ENCODE measurements around the gene CFAP46.

CFAP46 gene

GRCh38 chr10:132810141-132810806, 132.1 kb downstream of the CFAP46 start:
- Histone ChIP-seq H3K18ac (ENCODE audit: low read length) (peak overlapping the region; percentile 81), H2AFZ (ENCODE audit: low read length) (no peak overlapping the region), H3K4me3 (ENCODE audit: low read length in 2 of 2) (peak overlapping the region in 1 of 2 donors; percentile 22), H3K14ac (ENCODE audit: low read length) (no peak overlapping the region), H3K4ac (ENCODE audit: low read length) (no peak overlapping the region), H2BK15ac (ENCODE audit: low read length) (peak overlapping the region; percentile 37), H3K4me1 (ENCODE audit: control insufficient read depth in 2 of 2, insufficient read depth in 1 of 2, low read depth in 1 of 2, low read length in 2 of 2) (peaks cover 0 to 4% of the 10 kb centered on the region in 2 donors), H2AK5ac (ENCODE audit: low read depth, low read length) (peak overlapping the region; percentile 75), H4K8ac (ENCODE audit: low read depth, low read length) (no peak overlapping the region), H3K9ac (ENCODE audit: low read depth, low read length, poor library complexity) (no peak overlapping the region), H3K4me2 (ENCODE audit: insufficient read depth, low read length, poor library complexity, severe bottlenecking) (no peak overlapping the region), H3K27me3 (ENCODE audit: control insufficient read depth in 3 of 3, insufficient read depth in 3 of 3, low read depth in 1 of 3, low read length in 3 of 3) (peaks cover 0 to 6% (median 0%) of the 10 kb centered on the region in 3 experiments), H3K23ac (ENCODE audit: low read depth, low read length, poor library complexity) (peak overlapping the region; percentile 55), H2BK12ac (ENCODE audit: low read length) (peak overlapping the region; percentile 73), H3K27ac (replicated peaks; ENCODE audit: low read length) (no peak overlapping the region), H2BK5ac (ENCODE audit: low read length) (no peak overlapping the region), H3K79me1 (ENCODE audit: low read depth, low read length) (peaks cover 3% of the 10 kb centered on the region), H3K36me3 (replicated peaks in 1 of 2; ENCODE audit: control insufficient read depth in 2 of 2, insufficient read depth in 2 of 2, low read length in 2 of 2) (no peaks in the 10 kb centered on the region), H3K9me3 (replicated peaks in 1 of 2; ENCODE audit: control insufficient read depth in 2 of 2, insufficient read depth in 1 of 2, low read depth in 1 of 2, low read length in 2 of 2) (no peaks in the 10 kb centered on the region), H2BK120ac (ENCODE audit: low read depth, low read length) (no peak overlapping the region), H4K91ac (ENCODE audit: low read depth, low read length, poor library complexity) (no peak overlapping the region)
- WGBS, 2 donors (ENCODE audit: extremely low coverage in 2 of 2, insufficient read length in 2 of 2, insufficient replicate concordance in 1 of 2) = no CpG with 5 or more reads among the region's 39 CpGs
- DNase-seq (ENCODE audit: low spot score) = no peak

GRCh38 chr10:132809232-132810140, 132.9 kb downstream of the CFAP46 start:
- peak overlapping the region; percentile 85 for H2BK15ac ChIP-seq (ENCODE audit: low read length)
- no peaks in the 10 kb centered on the region for H3K9me3 ChIP-seq (replicated peaks in 1 of 2; ENCODE audit: control insufficient read depth in 2 of 2, insufficient read depth in 1 of 2, low read depth in 1 of 2, low read length in 2 of 2)
- no peak overlapping the region for H4K91ac ChIP-seq (ENCODE audit: low read depth, low read length, poor library complexity)
- H3K23ac ChIP-seq (ENCODE audit: low read depth, low read length, poor library complexity) = peak overlapping the region; percentile 43
- no CpG with 5 or more reads among the region's 38 CpGs for WGBS, 2 donors (ENCODE audit: extremely low coverage in 2 of 2, insufficient read length in 2 of 2, insufficient replicate concordance in 1 of 2)
- H2AK5ac ChIP-seq (ENCODE audit: low read depth, low read length) = peak overlapping the region; percentile 63
- peaks cover 0 to 4% of the 10 kb centered on the region in 2 donors for H3K4me1 ChIP-seq (ENCODE audit: control insufficient read depth in 2 of 2, insufficient read depth in 1 of 2, low read depth in 1 of 2, low read length in 2 of 2)
- H2AFZ ChIP-seq (ENCODE audit: low read length) = no peak overlapping the region
- H3K9ac ChIP-seq (ENCODE audit: low read depth, low read length, poor library complexity) = peak overlapping the region; percentile 72
- no peak overlapping the region for H4K8ac ChIP-seq (ENCODE audit: low read depth, low read length)
- H2BK120ac ChIP-seq (ENCODE audit: low read depth, low read length) = peak overlapping the region; percentile 81
- DNase-seq (ENCODE audit: low spot score) = no peak
- H3K4me2 ChIP-seq (ENCODE audit: insufficient read depth, low read length, poor library complexity, severe bottlenecking) = no peak overlapping the region
- H3K27ac ChIP-seq (replicated peaks; ENCODE audit: low read length) = no peak overlapping the region
- no peak overlapping the region for H3K4ac ChIP-seq (ENCODE audit: low read length)
- no peaks in the 10 kb centered on the region for H3K36me3 ChIP-seq (replicated peaks in 1 of 2; ENCODE audit: control insufficient read depth in 2 of 2, insufficient read depth in 2 of 2, low read length in 2 of 2)
- H3K27me3 ChIP-seq (ENCODE audit: control insufficient read depth in 3 of 3, insufficient read depth in 3 of 3, low read depth in 1 of 3, low read length in 3 of 3) = peaks cover 0 to 6% (median 0%) of the 10 kb centered on the region in 3 experiments
- H3K79me1 ChIP-seq (ENCODE audit: low read depth, low read length) = no peaks in the 10 kb centered on the region
- peak overlapping the region; percentile 66 for H2BK5ac ChIP-seq (ENCODE audit: low read length)
- no peak overlapping the region for H2BK12ac ChIP-seq (ENCODE audit: low read length)
- peak overlapping the region; percentile 81 for H3K18ac ChIP-seq (ENCODE audit: low read length)
- peak overlapping the region in 1 of 2 donors; percentile 22 for H3K4me3 ChIP-seq (ENCODE audit: low read length in 2 of 2)
- H3K14ac ChIP-seq (ENCODE audit: low read length) = no peak overlapping the region

GRCh38 chr10:132808383-132809231, 133.8 kb downstream of the CFAP46 start:
- Histone ChIP-seq H4K8ac (ENCODE audit: low read depth, low read length) (no peak overlapping the region), H3K9me3 (replicated peaks in 1 of 2; ENCODE audit: control insufficient read depth in 2 of 2, insufficient read depth in 1 of 2, low read depth in 1 of 2, low read length in 2 of 2) (no peaks in the 10 kb centered on the region), H3K4me3 (ENCODE audit: low read length in 2 of 2) (peak overlapping the region in 1 of 2 donors; percentile 44), H3K36me3 (replicated peaks in 1 of 2; ENCODE audit: control insufficient read depth in 2 of 2, insufficient read depth in 2 of 2, low read length in 2 of 2) (no peaks in the 10 kb centered on the region), H2AFZ (ENCODE audit: low read length) (peak overlapping the region; percentile 51), H3K4me1 (ENCODE audit: control insufficient read depth in 2 of 2, insufficient read depth in 1 of 2, low read depth in 1 of 2, low read length in 2 of 2) (peaks cover 0 to 4% of the 10 kb centered on the region in 2 donors), H3K4me2 (ENCODE audit: insufficient read depth, low read length, poor library complexity, severe bottlenecking) (no peak overlapping the region), H3K23ac (ENCODE audit: low read depth, low read length, poor library complexity) (peak overlapping the region; percentile 43), H3K18ac (ENCODE audit: low read length) (peak overlapping the region; percentile 80), H2BK120ac (ENCODE audit: low read depth, low read length) (no peak overlapping the region), H2AK5ac (ENCODE audit: low read depth, low read length) (peak overlapping the region; percentile 63), H3K9ac (ENCODE audit: low read depth, low read length, poor library complexity) (peak overlapping the region; percentile 72), H3K27me3 (ENCODE audit: control insufficient read depth in 3 of 3, insufficient read depth in 3 of 3, low read depth in 1 of 3, low read length in 3 of 3) (peaks cover 0 to 6% (median 0%) of the 10 kb centered on the region in 3 experiments), H2BK12ac (ENCODE audit: low read length) (no peak overlapping the region), H3K14ac (ENCODE audit: low read length) (peak overlapping the region; percentile 56), H2BK5ac (ENCODE audit: low read length) (peak overlapping the region; percentile 66), H3K79me1 (ENCODE audit: low read depth, low read length) (no peaks in the 10 kb centered on the region), H4K91ac (ENCODE audit: low read depth, low read length, poor library complexity) (no peak overlapping the region), H3K27ac (replicated peaks; ENCODE audit: low read length) (no peak overlapping the region), H3K4ac (ENCODE audit: low read length) (no peak overlapping the region), H2BK15ac (ENCODE audit: low read length) (peak overlapping the region; percentile 85)
- no peak for DNase-seq (ENCODE audit: low spot score)
- no CpG with 5 or more reads among the region's 42 CpGs for WGBS, 2 donors (ENCODE audit: extremely low coverage in 2 of 2, insufficient read length in 2 of 2, insufficient replicate concordance in 1 of 2)

Measured in neuronal stem cell (in vitro differentiated cells).